Esophagus muscularis mucosa (tissue), 4 donors: ENCODE measurements around the gene ACAP3. TPM values are rescaled to one million over a fixed set of nuclear protein-coding genes. Genes with fewer than 3 reads are reported as not detected.

Source experiments
- DNase-seq: peaks from one replicate; pipeline ENCODE4 v3.0.0-alpha.2; 2017; ENCODE audit errors: extremely low spot score
- H3K27ac ChIP-seq, 4 donors: fragments of 200-600 bp; sonication (generic); replicated peaks in 1 of 4; 1 replicate in 3 of 4; 2 replicates in 1 of 4; pipeline ENCODE4 v1.5.1; 2016 to 2019; ENCODE audit warnings: mild to moderate bottlenecking in 1 of 4
- H3K27me3 ChIP-seq, 4 donors: fragments of 200-600 bp; sonication (generic); one replicate each; pipeline versions ENCODE4 v1.5.1 to v1.6.0; 2016 to 2019
- H3K36me3 ChIP-seq, 4 donors: fragments of 200-600 bp; sonication (generic); one replicate each; pipeline ENCODE4 v1.5.1; 2016 to 2019
- H3K4me1 ChIP-seq, 4 donors: fragments of 200-600 bp; sonication (generic); one replicate each; pipeline ENCODE4 v1.5.1; 2016 to 2019
- H3K4me3 ChIP-seq, 4 donors: fragments of 200-600 bp; sonication (generic); 1 replicate in 2 of 4; 2 replicates in 2 of 4; pipeline ENCODE4 v1.5.1; 2016 to 2019; ENCODE audit warnings: mild to moderate bottlenecking in 4 of 4, moderate library complexity in 1 of 4
- H3K9me3 ChIP-seq, 4 donors: fragments of 200-600 bp; sonication (generic); 1 replicate in 3 of 4; 2 replicates in 1 of 4; pipeline ENCODE4 v1.5.1; 2016 to 2019
- EP300 ChIP-seq: sonication (generic); formaldehyde crosslinking; IDR thresholded peaks from one replicate; pipeline ENCODE4 v1.6.1; 2017; ENCODE audit warnings: antibody characterized with exemption
- POLR2A ChIP-seq: fragments of 450-650 bp; IDR thresholded peaks from one replicate; pipeline ENCODE4 v1.6.1; 2017; ENCODE audit warnings: antibody characterized with exemption, moderate library complexity, mild to moderate bottlenecking, low read depth
- POLR2AphosphoS5 ChIP-seq, 2 donors: sonication (generic); formaldehyde crosslinking; IDR thresholded peaks; one replicate each; pipeline ENCODE4 v1.6.1; 2017; ENCODE audit warnings: antibody characterized with exemption in 2 of 2
- WGBS: methylation state at CpG from one replicate; pipeline ENCODE4 v1.1.5; 2018; 5-methylcytosine and 5-hydroxymethylcytosine counted together
- intact Hi-C: fragments of 100-400 bp; cut with DNase I; formaldehyde crosslinking; loops from one replicate; pipeline ENCODE4 v1.15.1; 2023
- total RNA-seq, 4 donors: library from RNA; depleted of rRNA; stranded (reverse); fragments of >200 nt; gene quantifications; one replicate each; pipeline versions ENCODE4 v1.1.0 to v1.2.1, GENCODE V29; 2016
- TF ChIP-seq, protein P1 (sequence below), 3 experiments: fragments of 200-600 bp in 2 of 3; fragments of 450-650 bp in 1 of 3; sonication (generic) in 2 of 3; IDR thresholded peaks; one replicate each; pipeline ENCODE4 v1.5.1; 2017 to 2019; ENCODE audit warnings: antibody characterized with exemption in 3 of 3, mild to moderate bottlenecking in 2 of 3, moderate library complexity in 1 of 3

Gene ACAP3
- total RNA-seq, 4 donors from 2014 or later: 34.8 to 63.2 (median 47.4) TPM

DNA sequence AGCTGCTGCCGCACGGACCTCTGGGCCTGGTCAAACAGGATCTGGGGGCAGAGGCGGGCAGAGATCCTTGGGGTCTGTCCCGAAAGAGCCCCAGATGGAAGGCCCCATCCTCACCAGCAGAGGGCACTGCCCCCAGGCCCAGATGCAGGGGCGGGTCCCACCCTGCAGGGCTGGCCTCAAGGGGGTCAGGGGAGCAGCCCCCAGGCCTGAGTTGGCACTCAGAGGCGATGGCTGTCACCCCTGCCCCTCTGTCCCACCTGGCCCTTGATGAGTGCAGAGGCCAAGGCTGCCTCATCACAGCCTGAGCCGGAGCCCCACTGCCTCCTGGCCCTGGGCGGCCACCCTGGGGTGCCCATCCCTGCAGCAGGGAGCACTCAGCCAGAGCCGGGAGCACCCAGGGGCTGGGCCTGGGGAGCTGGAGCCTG is 5.7 kb downstream of the ACAP3 start:
- Histone ChIP-seq H3K9me3 (no peaks in the 10 kb centered on the region), H3K4me1 (peaks cover 35 to 52% (median 41%) of the 10 kb centered on the region in 4 donors), H3K4me3 (no peak overlapping the region), H3K27ac (no peak overlapping the region), H3K36me3 (peaks cover 0 to 32% (median 20%) of the 10 kb centered on the region in 4 donors), H3K27me3 (no peaks in the 10 kb centered on the region)
- intact Hi-C loops: no loop called here
- 82% methylated on average over 2 of the region's 9 CpGs for WGBS
- no peak for TF ChIP-seq POLR2AphosphoS5 (IDR thresholded peaks at IDR 0.05)
- TF ChIP-seq, protein P1, sequence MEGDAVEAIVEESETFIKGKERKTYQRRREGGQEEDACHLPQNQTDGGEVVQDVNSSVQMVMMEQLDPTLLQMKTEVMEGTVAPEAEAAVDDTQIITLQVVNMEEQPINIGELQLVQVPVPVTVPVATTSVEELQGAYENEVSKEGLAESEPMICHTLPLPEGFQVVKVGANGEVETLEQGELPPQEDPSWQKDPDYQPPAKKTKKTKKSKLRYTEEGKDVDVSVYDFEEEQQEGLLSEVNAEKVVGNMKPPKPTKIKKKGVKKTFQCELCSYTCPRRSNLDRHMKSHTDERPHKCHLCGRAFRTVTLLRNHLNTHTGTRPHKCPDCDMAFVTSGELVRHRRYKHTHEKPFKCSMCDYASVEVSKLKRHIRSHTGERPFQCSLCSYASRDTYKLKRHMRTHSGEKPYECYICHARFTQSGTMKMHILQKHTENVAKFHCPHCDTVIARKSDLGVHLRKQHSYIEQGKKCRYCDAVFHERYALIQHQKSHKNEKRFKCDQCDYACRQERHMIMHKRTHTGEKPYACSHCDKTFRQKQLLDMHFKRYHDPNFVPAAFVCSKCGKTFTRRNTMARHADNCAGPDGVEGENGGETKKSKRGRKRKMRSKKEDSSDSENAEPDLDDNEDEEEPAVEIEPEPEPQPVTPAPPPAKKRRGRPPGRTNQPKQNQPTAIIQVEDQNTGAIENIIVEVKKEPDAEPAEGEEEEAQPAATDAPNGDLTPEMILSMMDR (IDR thresholded peaks at IDR 0.05): peak in 1 of 3 experiments; percentile 48
- DNase-seq: no peak

DNA sequence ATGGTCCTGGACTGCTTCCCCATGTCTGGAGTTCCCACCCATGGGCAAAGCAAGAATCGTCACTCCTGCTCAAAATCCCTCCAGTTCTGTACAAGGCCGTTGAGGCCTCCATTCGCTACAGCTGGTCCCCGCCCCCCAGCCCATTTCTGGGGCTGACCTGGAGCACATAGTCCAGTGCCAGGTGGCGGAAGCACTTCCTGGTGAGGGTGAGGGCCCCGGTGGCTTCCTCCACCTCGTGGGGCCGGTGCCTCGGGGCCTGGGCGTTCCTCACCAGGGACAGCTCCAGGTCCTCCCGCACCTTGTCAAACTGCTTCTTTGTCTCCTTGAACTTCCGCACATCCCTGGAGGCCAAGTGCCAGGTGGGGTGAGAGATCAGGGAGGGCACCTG is 7.4 kb downstream of the ACAP3 start:
- Histone ChIP-seq H3K27ac (no peak overlapping the region), H3K36me3 (peaks cover 4 to 48% (median 37%) of the 10 kb centered on the region in 4 donors), H3K9me3 (no peaks in the 10 kb centered on the region), H3K27me3 (no peaks in the 10 kb centered on the region), H3K4me1 (peaks cover 18 to 35% (median 24%) of the 10 kb centered on the region in 4 donors), H3K4me3 (no peak overlapping the region)
- intact Hi-C loops: no loop called here
- DNase-seq: no peak
- TF ChIP-seq, protein P1 (IDR thresholded peaks at IDR 0.05): no peak
- TF ChIP-seq EP300 (no peak), POLR2AphosphoS5 (IDR thresholded peaks at IDR 0.05) (no peak), POLR2A (no peak)
- WGBS: 90% methylated on average over 9 of the region's 12 CpGs

DNA sequence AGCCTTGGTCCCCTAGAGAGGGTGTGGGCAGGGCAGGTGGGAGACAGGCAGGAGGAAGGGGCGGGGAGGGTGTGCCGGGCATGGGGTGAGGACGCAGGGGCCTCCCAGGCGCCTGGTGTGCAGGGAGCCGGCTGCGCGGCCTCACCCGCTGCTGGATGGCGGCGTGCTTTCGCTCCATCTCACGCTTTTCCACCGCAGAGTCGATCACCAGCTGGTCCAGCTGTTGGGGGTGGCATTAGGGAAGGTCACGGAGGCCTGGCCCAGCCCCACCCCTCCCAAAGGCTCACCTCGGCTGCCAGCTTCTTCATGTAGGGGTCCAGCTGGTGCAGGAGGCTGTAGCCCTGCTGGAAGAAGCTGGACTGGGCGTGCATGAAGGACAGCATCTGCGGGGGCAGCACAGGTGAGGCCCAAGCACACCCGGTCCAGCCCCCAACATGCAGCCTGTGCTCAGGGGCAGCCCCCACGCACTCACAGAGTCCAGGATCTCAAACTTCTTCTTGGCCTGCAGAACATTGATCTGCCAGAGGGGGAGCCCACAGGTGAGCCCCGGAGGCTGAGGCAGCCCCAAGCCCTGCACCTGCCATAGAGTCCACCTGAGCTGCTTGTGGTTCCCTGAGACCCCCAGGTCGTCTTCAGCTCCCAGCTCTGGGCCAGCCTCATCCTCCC is 7.9 kb downstream of the ACAP3 start:
- Histone ChIP-seq H3K4me3 (no peak overlapping the region), H3K4me1 (peaks cover 13 to 30% (median 19%) of the 10 kb centered on the region in 4 donors), H3K27ac (no peak overlapping the region), H3K27me3 (no peaks in the 10 kb centered on the region), H3K9me3 (no peaks in the 10 kb centered on the region), H3K36me3 (peaks cover 4 to 54% (median 42%) of the 10 kb centered on the region in 4 donors)
- WGBS: 98% methylated on average over 8 of the region's 22 CpGs
- intact Hi-C loops: no loop called here
- DNase-seq: no peak
- no peak for TF ChIP-seq POLR2AphosphoS5 (IDR thresholded peaks at IDR 0.05)
- TF ChIP-seq, protein P1 (IDR thresholded peaks at IDR 0.05): peak in 1 of 3 experiments; percentile 13

DNA sequence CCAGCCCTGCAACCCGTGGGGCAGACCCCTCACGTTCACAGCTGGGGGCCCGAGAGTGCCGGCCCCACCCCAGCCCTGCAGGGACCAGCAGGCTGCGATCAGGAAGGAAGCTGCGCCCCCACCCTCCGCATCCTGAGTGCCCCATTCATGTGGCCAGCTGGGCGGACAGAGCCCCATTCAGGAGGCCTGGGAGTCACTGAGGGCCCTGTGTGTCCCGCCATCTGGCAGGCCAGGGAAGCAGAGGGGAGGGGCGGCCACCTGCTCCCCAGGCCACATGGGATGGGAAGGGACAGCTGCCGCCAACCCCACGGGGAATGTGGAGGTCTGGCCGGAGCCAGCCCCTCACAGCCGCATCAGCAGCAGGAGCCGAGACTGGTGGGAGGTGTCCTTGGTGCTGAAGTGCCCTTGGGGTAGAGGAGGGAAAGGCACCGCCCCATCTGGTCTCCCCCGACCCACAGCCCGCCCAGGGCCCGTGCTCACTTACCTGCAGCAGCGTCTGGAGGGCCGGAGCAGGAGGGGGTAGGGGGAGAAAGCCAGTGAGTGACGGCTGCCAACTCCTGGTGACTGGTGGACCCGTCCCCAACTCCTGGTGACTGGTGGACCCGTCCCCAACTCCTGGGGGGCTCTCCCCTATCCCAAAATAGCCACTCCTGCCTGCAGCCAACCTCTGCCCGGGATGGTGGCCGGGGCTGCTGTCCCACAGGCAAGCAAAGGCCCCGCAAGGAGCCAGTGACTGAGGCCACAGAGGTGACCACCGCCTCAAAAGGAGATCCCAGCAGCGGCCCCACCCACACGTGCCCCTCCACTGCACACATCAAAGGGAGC is 8.7 kb downstream of the ACAP3 start:
- 95% methylated on average over 3 of the region's 30 CpGs for WGBS
- H3K4me1 ChIP-seq: peaks cover 5 to 22% (median 11%) of the 10 kb centered on the region in 4 donors
- no peaks in the 10 kb centered on the region for H3K27me3 ChIP-seq
- no peak overlapping the region for H3K27ac ChIP-seq
- H3K4me3 ChIP-seq: no peak overlapping the region
- TF ChIP-seq, protein P1 (IDR thresholded peaks at IDR 0.05): no peak
- no peak for TF ChIP-seq POLR2AphosphoS5 (IDR thresholded peaks at IDR 0.05)
- no peak for TF ChIP-seq EP300
- TF ChIP-seq POLR2A: no peak
- H3K36me3 ChIP-seq: peaks cover 4 to 60% (median 49%) of the 10 kb centered on the region in 4 donors
- intact Hi-C loops: no loop called here
- DNase-seq: no peak
- H3K9me3 ChIP-seq: no peaks in the 10 kb centered on the region
